GM23248 (cell line): Measurements from ENCODE around the gene WDR74. TPM values are rescaled to one million over a fixed set of nuclear protein-coding genes. Genes with fewer than 3 reads are reported as not detected.
A peak's percentile ranks its signal among the peaks of the same experiment; 100 is the strongest.
"Not testable (repeated sequence)": the region's sequence is repeated elsewhere in the genome, so short reads cannot be mapped to it uniquely, and the experiment has no call there.

Experiments
- DNase-seq: peaks from one replicate; pipeline ENCODE4 v3.0.0-alpha.2; 2015
- H2AFZ ChIP-seq: fragments of 200-600 bp; sonication (generic); 2 replicates; pipeline ENCODE4 v1.6.1; 2016; ENCODE audit warnings: antibody characterized with exemption
- H3F3A ChIP-seq: fragments of 200-600 bp; sonication (generic); 2 replicates; pipeline ENCODE4 v1.6.1; 2016; ENCODE audit warnings: mild to moderate bottlenecking, antibody characterized with exemption, mixed run types; ENCODE audit not compliant: insufficient read depth
- H3K27ac ChIP-seq: fragments of 200-600 bp; sonication (generic); 2 replicates; pipeline ENCODE4 v1.5.1; 2016; ENCODE audit warnings: mild to moderate bottlenecking
- H3K27me3 ChIP-seq: fragments of 200-600 bp; sonication (generic); replicated peaks from 2 replicates; pipeline ENCODE4 v1.6.1; 2016; ENCODE audit warnings: mild to moderate bottlenecking; ENCODE audit not compliant: insufficient read depth
- H3K36me3 ChIP-seq: fragments of 200-600 bp; sonication (generic); 2 replicates; pipeline ENCODE4 v1.6.1; 2016; ENCODE audit warnings: low read depth, mild to moderate bottlenecking
- H3K4me1 ChIP-seq: fragments of 200-600 bp; sonication (generic); 2 replicates; pipeline ENCODE4 v1.6.1; 2016; ENCODE audit warnings: mild to moderate bottlenecking; ENCODE audit not compliant: insufficient read depth
- H3K4me2 ChIP-seq: fragments of 200-600 bp; sonication (generic); one replicate; pipeline ENCODE4 v1.6.1; 2016; ENCODE audit warnings: mild to moderate bottlenecking; ENCODE audit not compliant: unreplicated experiment
- H3K4me3 ChIP-seq: fragments of 200-600 bp; sonication (generic); 2 replicates; pipeline ENCODE4 v1.5.1; 2016; ENCODE audit warnings: mild to moderate bottlenecking
- H3K79me2 ChIP-seq: fragments of 200-600 bp; sonication (generic); 2 replicates; pipeline ENCODE4 v1.6.1; 2016; ENCODE audit warnings: mild to moderate bottlenecking; ENCODE audit not compliant: insufficient read depth
- H3K9ac ChIP-seq: fragments of 200-600 bp; sonication (generic); 2 replicates; pipeline ENCODE4 v1.6.1; 2016; ENCODE audit warnings: mild to moderate bottlenecking
- H3K9me2 ChIP-seq: fragments of 200-600 bp; sonication (generic); 2 replicates; pipeline ENCODE4 v1.6.1; 2016; ENCODE audit warnings: mixed run types, mild to moderate bottlenecking, moderate library complexity; ENCODE audit not compliant: insufficient read depth
- H3K9me3 ChIP-seq: fragments of 200-600 bp; sonication (generic); one replicate; pipeline ENCODE4 v1.6.1; 2017; ENCODE audit warnings: low read depth
- H4K20me1 ChIP-seq: fragments of 200-600 bp; sonication (generic); 2 replicates; pipeline ENCODE4 v1.6.0; 2016; ENCODE audit not compliant: insufficient read depth
- EZH2 ChIP-seq: fragments of 200-600 bp; sonication (generic); IDR thresholded peaks from 2 replicates; pipeline ENCODE4 v1.6.1; 2018; ENCODE audit warnings: antibody characterized with exemption, mild to moderate bottlenecking; ENCODE audit not compliant: insufficient read depth, poor library complexity, severe bottlenecking
- EZH2phosphoT487 ChIP-seq: fragments of 200-600 bp; sonication (generic); IDR thresholded peaks from 2 replicates; pipeline ENCODE4 v1.6.1; 2018; ENCODE audit warnings: antibody characterized with exemption, moderate library complexity, mild to moderate bottlenecking, low read depth; ENCODE audit not compliant: insufficient read depth
- WGBS, 2 experiments: methylation state at CpG; one replicate each; pipeline ENCODE4 v1.1.6; 2015 to 2017; ENCODE audit warnings: low lambda C conversion rate in 2 of 2, low coverage in 1 of 2; ENCODE audit errors: missing lambda C conversion rate in 2 of 2; 5-methylcytosine and 5-hydroxymethylcytosine counted together
- in situ Hi-C: fragments of 300-500 bp; cut with MboI; formaldehyde crosslinking; loops from 2 replicates; pipeline ENCODE4 v1.15.0; 2020
- polyA plus RNA-seq: library from polyadenylated mRNA; unstranded; fragments of >200 nt; fragmentation: Nextera tagmentation; extraction: Ambion mirVana; gene quantifications from 2 replicates; pipeline ENCODE4 v1.2.1, GENCODE V29; 2016
- total RNA-seq: library from RNA; depleted of rRNA; stranded (reverse); fragments of >200 nt; shearing (Covaris generic); gene quantifications from 2 replicates; pipeline ENCODE4 v1.2.3, GENCODE V29; 2014

WDR74 gene
- total and polyA plus RNA-seq, 2 experiments from 2014 or later: 33.6 to 50.4 TPM

GRCh38 chr11:62842171-62842741 lies 2.9 kb upstream of the WDR74 start:
- no peaks in the 10 kb centered on the region for H4K20me1 ChIP-seq
- no peaks in the 10 kb centered on the region for H3K36me3 ChIP-seq
- peak overlapping the region; percentile 83 for H3K4me2 ChIP-seq
- peak; percentile 52 for DNase-seq
- H3K27ac ChIP-seq: peak overlapping the region; percentile 99
- H3K27me3 ChIP-seq: no peaks in the 10 kb centered on the region
- peaks cover 9% of the 10 kb centered on the region; the same call in 1 of the 2 replicates for H3K4me1 ChIP-seq
- in situ Hi-C loops: no loop called here
- H3F3A ChIP-seq: peaks cover 8% of the 10 kb centered on the region
- no peak for TF ChIP-seq EZH2phosphoT487
- TF ChIP-seq EZH2: no peak
- H3K9me2 ChIP-seq: no peaks in the 10 kb centered on the region
- peak overlapping the region; percentile 91 for H2AFZ ChIP-seq
- WGBS, 2 experiments: 6 to 7% methylated on average over 30 of the region's 30 CpGs
- H3K4me3 ChIP-seq: peak overlapping the region; percentile 74
- no peaks in the 10 kb centered on the region for H3K9me3 ChIP-seq
- peak overlapping the region; percentile 95 for H3K9ac ChIP-seq
- peaks cover 21% of the 10 kb centered on the region for H3K79me2 ChIP-seq

DNA sequence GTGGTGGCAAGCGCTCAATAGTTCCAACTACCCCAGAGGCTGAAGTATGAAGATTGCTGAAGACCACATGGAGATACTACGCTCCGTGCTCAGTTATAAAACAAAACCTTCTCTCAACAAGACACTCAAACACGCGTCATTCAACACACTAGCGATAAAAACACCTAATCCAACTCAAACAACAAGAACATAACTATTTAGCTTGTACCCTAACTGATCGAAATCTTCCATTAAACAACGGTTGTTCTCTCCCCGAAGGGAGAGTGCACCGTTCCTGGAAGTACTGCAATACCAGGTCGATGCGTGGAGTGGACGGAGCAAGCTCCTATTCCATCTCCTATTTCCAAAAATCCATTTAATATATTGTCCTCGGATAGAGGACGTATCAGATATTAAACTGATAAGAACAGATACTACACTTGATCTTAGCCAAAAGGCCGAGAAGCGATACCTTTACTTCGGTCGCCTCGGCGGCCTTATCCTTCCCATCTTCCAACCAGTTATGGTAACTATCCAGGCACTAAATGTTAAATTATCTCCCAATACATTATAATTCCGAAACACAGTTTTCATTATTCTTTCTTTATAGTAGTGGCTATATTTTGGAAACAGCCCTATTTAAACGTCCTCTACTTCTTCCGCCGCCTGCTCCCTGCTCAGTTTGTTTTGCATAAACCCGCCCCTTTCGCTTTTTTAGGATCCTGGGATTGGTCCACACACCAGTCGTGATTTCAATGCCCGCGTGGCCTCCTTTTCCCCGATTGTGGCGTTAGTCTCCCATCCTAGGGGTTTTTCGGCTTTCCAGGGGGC lies 2.2 kb upstream of the WDR74 start:
- Histone ChIP-seq H3K27ac (peak overlapping the region; percentile 99), H3K27me3 (no peaks in the 10 kb centered on the region), H3K4me2 (peak overlapping the region; percentile 83), H3K4me1 (peaks cover 9% of the 10 kb centered on the region; the same call in 1 of the 2 replicates), H2AFZ (peak overlapping the region; percentile 91), H3K9me3 (no peaks in the 10 kb centered on the region), H3K4me3 (peak overlapping the region; percentile 74), H3K79me2 (peaks cover 27% of the 10 kb centered on the region), H4K20me1 (no peaks in the 10 kb centered on the region), H3K9me2 (no peaks in the 10 kb centered on the region), H3K36me3 (no peaks in the 10 kb centered on the region), H3K9ac (peak overlapping the region; percentile 96), H3F3A (peaks cover 8% of the 10 kb centered on the region)
- no peak for TF ChIP-seq EZH2
- TF ChIP-seq EZH2phosphoT487: no peak
- 0 to 1% methylated on average over 33 of the region's 33 CpGs for WGBS, 2 experiments
- DNase-seq: peak; percentile 98
- in situ Hi-C loops: no loop called here

GRCh38 chr11:62840721-62841360 lies 1.5 kb upstream of the WDR74 start:
- H3K36me3 ChIP-seq, H3K9me3 ChIP-seq, H2AFZ ChIP-seq, H3K9me2 ChIP-seq, H3K4me1 ChIP-seq, H3K27me3 ChIP-seq, H4K20me1 ChIP-seq, H3F3A ChIP-seq, in situ Hi-C loops: not testable (repeated sequence)
- WGBS, 2 experiments: 1% methylated on average over 40 to 41 of the region's 41 CpGs
- peak overlapping the region; percentile 93 for H3K4me3 ChIP-seq
- H3K27ac ChIP-seq: peak overlapping the region; percentile 99
- DNase-seq: peak; percentile 97
- H3K9ac ChIP-seq: peak overlapping the region; percentile 96
- peak overlapping the region; percentile 99 for H3K4me2 ChIP-seq
- peaks cover 35% of the 10 kb centered on the region for H3K79me2 ChIP-seq

DNA sequence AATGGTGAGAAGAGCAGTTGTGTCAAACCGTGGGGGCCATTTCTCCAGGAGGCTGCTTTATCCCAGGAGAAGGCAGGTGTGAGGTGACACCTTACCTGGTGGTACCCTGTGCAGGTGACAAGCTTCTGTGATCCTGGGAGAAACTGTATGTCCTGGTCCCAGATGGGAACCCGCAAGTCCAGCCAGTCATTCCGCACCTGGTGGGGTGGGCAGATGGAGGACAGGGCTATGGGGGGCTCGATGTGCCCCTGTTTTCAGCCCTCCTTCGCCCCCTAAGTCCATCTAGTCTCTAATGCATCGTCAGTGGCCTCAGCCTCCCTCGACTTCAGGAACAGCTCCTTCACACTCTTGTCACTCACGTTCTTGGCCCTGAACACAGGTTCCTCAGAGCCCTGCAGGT lies 4.1 kb downstream of the WDR74 start:
- H3K36me3 ChIP-seq: no peaks in the 10 kb centered on the region

More for the DNA sequence above, 4.1 kb downstream of the WDR74 start:
- H3K9ac ChIP-seq: no peak overlapping the region
- DNase-seq: no peak
- H3K79me2 ChIP-seq: peaks cover 80% of the 10 kb centered on the region
- TF ChIP-seq EZH2: no peak
- TF ChIP-seq EZH2phosphoT487: no peak
- no peak overlapping the region for H3K4me2 ChIP-seq
- H3K27me3 ChIP-seq: no peaks in the 10 kb centered on the region
- no peak overlapping the region for H3K27ac ChIP-seq
- no peaks in the 10 kb centered on the region for H3K9me2 ChIP-seq
- no peak overlapping the region for H2AFZ ChIP-seq
- 74 to 78% methylated on average over 8 of the region's 8 CpGs for WGBS, 2 experiments
- no peak overlapping the region for H3K4me3 ChIP-seq
- no peaks in the 10 kb centered on the region for H3K9me3 ChIP-seq
- in situ Hi-C loops: no loop called here
- no peaks in the 10 kb centered on the region for H4K20me1 ChIP-seq
- peaks cover 8% of the 10 kb centered on the region; the same call in 1 of the 2 replicates for H3K4me1 ChIP-seq
- peaks cover 11% of the 10 kb centered on the region for H3F3A ChIP-seq
